Lung (tissue), 12 donors: Measurements from ENCODE around the gene ANTXRL. TPM values are rescaled to one million over a fixed set of nuclear protein-coding genes. Genes with fewer than 3 reads are reported as not detected.

Experiments
- ATAC-seq: fragments of 200-7000 bp; cut with Tn5 transposase; one replicate; pipeline ENCODE4 v1.9.1; 2020; ENCODE audit warnings: moderate number of reproducible peaks; ENCODE audit not compliant: insufficient read depth, low FRiP score
- DNase-seq, 3 donors: peaks; one replicate each; pipeline ENCODE4 v3.0.0-alpha.2; 2013 to 2017
- H3K27ac ChIP-seq, 2 donors: one replicate each; pipeline ENCODE4 v1.5.1; 2013; ENCODE audit warnings: mild to moderate bottlenecking in 2 of 2, moderate library complexity in 2 of 2, control low read depth in 1 of 2, inconsistent platforms in 1 of 2, low read depth in 1 of 2, low read length in 1 of 2
- H3K27me3 ChIP-seq, 3 donors: one replicate each; pipeline ENCODE4 v1.5.1; 2013; ENCODE audit warnings: low read length in 2 of 3; ENCODE audit not compliant: control insufficient read depth in 3 of 3, insufficient read depth in 3 of 3
- H3K36me3 ChIP-seq, 4 donors: one replicate each; pipeline ENCODE4 v1.5.1; 2013; ENCODE audit warnings: low read length in 4 of 4, mild to moderate bottlenecking in 1 of 4, moderate library complexity in 1 of 4; ENCODE audit not compliant: control insufficient read depth in 4 of 4, insufficient read depth in 4 of 4
- H3K4me1 ChIP-seq, 5 donors: one replicate each; pipeline ENCODE4 v1.5.1; 2013; ENCODE audit warnings: low read length in 5 of 5, mild to moderate bottlenecking in 2 of 5, moderate library complexity in 1 of 5; ENCODE audit not compliant: control insufficient read depth in 5 of 5, insufficient read depth in 5 of 5
- H3K4me3 ChIP-seq: one replicate; pipeline ENCODE4 v1.5.1; 2013; ENCODE audit warnings: mild to moderate bottlenecking, control low read depth, moderate library complexity
- H3K9ac ChIP-seq, 2 donors: one replicate each; pipeline ENCODE4 v1.5.1; 2013; ENCODE audit warnings: low read length in 2 of 2, control low read depth in 1 of 2; ENCODE audit not compliant: insufficient read depth in 1 of 2
- H3K9me3 ChIP-seq, 4 donors: one replicate each; pipeline ENCODE4 v1.5.1; 2013; ENCODE audit warnings: low read length in 3 of 4, mild to moderate bottlenecking in 1 of 4, moderate library complexity in 1 of 4; ENCODE audit not compliant: control insufficient read depth in 4 of 4, insufficient read depth in 3 of 4
- CTCF ChIP-seq: IDR thresholded peaks from 2 replicates; pipeline ENCODE4 v1.5.1; 2012; ENCODE audit warnings: mild to moderate bottlenecking; ENCODE audit errors: control extremely low read depth, extremely low read depth
- WGBS, 2 donors: extraction: QIAGEN DNeasy Blood & Tissue Kit; methylation state at CpG; one replicate each; pipeline ENCODE4 v1.1.7; 2013; 5-methylcytosine and 5-hydroxymethylcytosine counted together
- polyA plus RNA-seq, 2 donors: library from polyadenylated mRNA; stranded (reverse); fragments of 200-250 nt; gene quantifications; one replicate each; pipeline ENCODE4 v1.2.1, GENCODE V29; 2013
- total RNA-seq, 2 donors: library from RNA; depleted of rRNA in 1 of 2; stranded (reverse); fragments of >200 nt in 1 of 2; gene quantifications; one replicate each; pipeline ENCODE4 v1.2.1, GENCODE V29; 2014 to 2021
- donor health status: control.
- donor health status: control.
- donor health status: Bipolar disorder and iron deficiency.
- donor health status: healthy.
- donor health status: DM: yes; HTN: yes; CAD: no.

Gene ANTXRL
- total and polyA plus RNA-seq, 4 donors: not detected

GRCh38 chr10:46289209-46289810 is 2.5 kb downstream of the ANTXRL start:
- no peak for TF ChIP-seq CTCF
- Histone ChIP-seq H3K27ac (no peak overlapping the region), H3K4me3 (no peak overlapping the region), H3K4me1 (peaks cover 0 to 9% (median 6%) of the 10 kb centered on the region in 5 donors), H3K9me3 (peaks cover 0 to 2% (median 0%) of the 10 kb centered on the region in 4 donors), H3K36me3 (no peaks in the 10 kb centered on the region), H3K9ac (no peak overlapping the region), H3K27me3 (peaks cover 0 to 4% (median 3%) of the 10 kb centered on the region in 3 donors)
- WGBS, 2 donors: 63 to 73% methylated on average over 7 of the region's 7 CpGs
- no peak for ATAC-seq
- DNase-seq: no peak

- Histone ChIP-seq H3K9me3 (peaks cover 0 to 2% (median 0%) of the 10 kb centered on the region in 4 donors), H3K27me3 (peaks cover 0 to 4% (median 3%) of the 10 kb centered on the region in 3 donors), H3K4me3 (no peak overlapping the region), H3K36me3 (no peaks in the 10 kb centered on the region), H3K27ac (no peak overlapping the region), H3K4me1 (peaks cover 0 to 7% (median 3%) of the 10 kb centered on the region in 5 donors), H3K9ac (no peak overlapping the region)
- DNase-seq (no peak), ATAC-seq (no peak)
- 94 to 96% methylated on average over 15 of the region's 15 CpGs for WGBS, 2 donors
- no peak for TF ChIP-seq CTCF
These were observed 3.5 kb downstream of the ANTXRL start for GRCh38 chr10:46290101-46290886.

GRCh38 chr10:46291817-46292572 is 5.2 kb downstream of the ANTXRL start:
- no peak for DNase-seq
- ATAC-seq: no peak
- WGBS, 2 donors: 62 to 80% methylated on average over 10 of the region's 10 CpGs
- peaks cover 0 to 2% (median 0%) of the 10 kb centered on the region in 4 donors for H3K9me3 ChIP-seq
- H3K36me3 ChIP-seq: no peaks in the 10 kb centered on the region
- H3K4me1 ChIP-seq: peaks cover 0 to 6% (median 3%) of the 10 kb centered on the region in 5 donors
- no peak overlapping the region for H3K4me3 ChIP-seq
- TF ChIP-seq CTCF: no peak
- H3K27me3 ChIP-seq: peaks cover 0 to 4% (median 0%) of the 10 kb centered on the region in 3 donors
- no peak overlapping the region for H3K27ac ChIP-seq
- no peak overlapping the region for H3K9ac ChIP-seq
